Gastrocnemius medialis (tissue), 4 donors: ENCODE data around the gene CBARP.
A peak's percentile ranks its signal among the peaks of the same experiment; 100 is the strongest.

ENCODE experiments used
- POLR2A ChIP-seq, 2 donors: fragments of 450-650 bp; IDR thresholded peaks; one replicate each; pipeline ENCODE4 v1.6.1; 2017; ENCODE audit warnings: antibody characterized with exemption in 2 of 2, mild to moderate bottlenecking in 2 of 2, moderate library complexity in 2 of 2
- TF ChIP-seq, protein P1 (sequence below), 5 experiments: fragments of 450-650 bp in 3 of 5; fragments of 200-600 bp in 2 of 5; sonication (generic) in 2 of 5; IDR thresholded peaks in 4 of 5; conservative IDR thresholded peaks in 1 of 5; 1 replicate in 4 of 5; 2 replicates in 1 of 5; pipeline ENCODE4 v1.5.1; 2016 to 2019; ENCODE audit warnings: antibody characterized with exemption in 5 of 5, mild to moderate bottlenecking in 3 of 5, moderate library complexity in 3 of 5

GRCh38 chr19:1223018-1223855 lies 14.6 kb downstream of the CBARP start:
- TF ChIP-seq, protein P1, sequence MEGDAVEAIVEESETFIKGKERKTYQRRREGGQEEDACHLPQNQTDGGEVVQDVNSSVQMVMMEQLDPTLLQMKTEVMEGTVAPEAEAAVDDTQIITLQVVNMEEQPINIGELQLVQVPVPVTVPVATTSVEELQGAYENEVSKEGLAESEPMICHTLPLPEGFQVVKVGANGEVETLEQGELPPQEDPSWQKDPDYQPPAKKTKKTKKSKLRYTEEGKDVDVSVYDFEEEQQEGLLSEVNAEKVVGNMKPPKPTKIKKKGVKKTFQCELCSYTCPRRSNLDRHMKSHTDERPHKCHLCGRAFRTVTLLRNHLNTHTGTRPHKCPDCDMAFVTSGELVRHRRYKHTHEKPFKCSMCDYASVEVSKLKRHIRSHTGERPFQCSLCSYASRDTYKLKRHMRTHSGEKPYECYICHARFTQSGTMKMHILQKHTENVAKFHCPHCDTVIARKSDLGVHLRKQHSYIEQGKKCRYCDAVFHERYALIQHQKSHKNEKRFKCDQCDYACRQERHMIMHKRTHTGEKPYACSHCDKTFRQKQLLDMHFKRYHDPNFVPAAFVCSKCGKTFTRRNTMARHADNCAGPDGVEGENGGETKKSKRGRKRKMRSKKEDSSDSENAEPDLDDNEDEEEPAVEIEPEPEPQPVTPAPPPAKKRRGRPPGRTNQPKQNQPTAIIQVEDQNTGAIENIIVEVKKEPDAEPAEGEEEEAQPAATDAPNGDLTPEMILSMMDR (IDR thresholded peaks at IDR 0.05 in 4 of 5, conservative IDR thresholded peaks at IDR 0.05 in 1 of 5), result peak in 4 of 5 experiments; percentile 35 to 57 (median 56)
- TF ChIP-seq POLR2A (IDR thresholded peaks at IDR 0.05), result no peak
